GM15510 (cell line): ENCODE data around the gene PSD4.

Experiments used
- POLR2A ChIP-seq: IDR thresholded peaks from 3 replicates; pipeline ENCODE4 v1.6.1; 2011; ENCODE audit warnings: borderline replicate concordance; ENCODE audit not compliant: insufficient read length; ENCODE audit errors: extremely low read depth

PSD4 gene

DNA sequence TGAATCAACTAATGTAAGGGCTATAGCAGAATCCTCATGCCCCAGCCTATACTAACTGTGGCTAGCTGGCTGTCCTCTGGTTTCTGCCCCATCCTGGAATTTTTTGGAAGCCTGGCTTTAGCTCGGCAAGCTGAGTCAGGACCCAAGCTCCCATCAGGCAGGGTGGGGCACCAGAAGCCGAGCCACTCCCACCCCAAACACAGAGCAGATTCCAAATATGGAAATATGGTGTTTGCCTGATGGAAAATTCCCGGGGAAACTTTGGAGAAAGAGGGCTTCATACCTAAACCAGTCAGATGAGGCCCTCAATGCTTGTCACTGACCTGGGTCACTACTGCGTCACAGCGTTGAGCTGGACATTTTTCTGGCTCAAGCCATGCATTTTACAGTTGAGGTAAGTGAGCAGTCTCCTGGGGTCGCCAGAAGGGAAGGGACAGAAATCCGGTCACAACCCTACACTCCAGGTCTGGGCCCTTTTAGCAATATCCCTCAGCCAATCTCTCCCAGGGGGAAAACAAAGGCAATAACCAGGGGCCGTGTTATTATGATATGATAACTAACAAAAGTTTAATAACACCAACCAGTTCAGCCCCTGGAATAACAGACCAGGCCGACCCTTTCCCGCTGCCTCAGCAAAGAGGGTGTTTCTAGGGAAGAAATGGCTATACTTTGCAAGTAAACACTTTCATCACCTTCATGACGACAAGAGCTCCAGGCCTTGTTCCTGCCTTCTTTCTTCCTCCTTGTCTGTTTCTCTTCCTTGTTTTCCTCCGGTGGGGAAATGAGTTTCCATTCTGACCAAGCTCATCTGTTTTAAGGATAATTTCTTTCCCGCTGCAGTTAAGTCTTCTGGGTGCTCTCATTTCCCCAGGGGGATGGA lies 37.7 kb downstream of the PSD4 start:
- TF ChIP-seq POLR2A = no peak

DNA sequence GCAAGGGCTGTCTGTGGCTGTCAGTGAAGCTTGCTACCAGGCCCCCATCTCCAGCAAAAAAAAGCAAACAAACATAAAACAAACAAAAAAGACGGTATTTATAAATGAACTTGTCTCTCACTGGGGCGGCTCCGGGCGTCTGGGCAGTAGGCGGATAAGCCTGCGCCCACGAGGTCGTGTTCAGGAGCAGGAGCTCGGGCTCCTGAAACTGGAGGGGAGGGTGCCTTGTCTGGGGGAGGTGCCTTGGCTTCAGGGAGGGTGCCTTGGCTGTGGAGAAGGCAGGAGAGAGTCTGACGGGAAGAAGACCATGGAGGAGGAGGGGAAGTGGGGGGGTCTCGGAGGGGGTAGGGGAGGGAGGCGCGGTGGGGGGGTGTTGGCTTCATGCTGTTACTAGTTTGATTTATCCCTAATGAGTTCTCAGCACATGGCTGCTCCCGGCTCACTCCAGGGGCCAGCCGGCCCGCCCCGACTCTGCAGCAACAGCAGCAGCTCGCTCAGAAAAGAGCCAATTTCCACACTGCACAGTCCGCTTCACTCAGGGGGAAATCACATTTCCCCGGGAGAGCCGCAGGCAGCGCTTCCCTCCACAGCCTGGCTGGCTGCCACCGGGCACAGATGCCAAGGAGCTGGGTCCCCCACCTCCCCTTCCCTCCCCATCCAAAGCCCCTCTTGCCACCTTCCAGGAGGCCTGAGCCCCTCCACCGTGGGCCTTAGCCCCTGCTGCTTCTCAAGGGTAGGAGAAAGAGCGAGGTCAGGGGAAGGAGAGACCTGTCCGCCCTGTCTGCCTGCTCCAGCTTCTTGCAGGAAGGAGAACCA lies 38.7 kb downstream of the PSD4 start:
- no peak for TF ChIP-seq POLR2A

DNA sequence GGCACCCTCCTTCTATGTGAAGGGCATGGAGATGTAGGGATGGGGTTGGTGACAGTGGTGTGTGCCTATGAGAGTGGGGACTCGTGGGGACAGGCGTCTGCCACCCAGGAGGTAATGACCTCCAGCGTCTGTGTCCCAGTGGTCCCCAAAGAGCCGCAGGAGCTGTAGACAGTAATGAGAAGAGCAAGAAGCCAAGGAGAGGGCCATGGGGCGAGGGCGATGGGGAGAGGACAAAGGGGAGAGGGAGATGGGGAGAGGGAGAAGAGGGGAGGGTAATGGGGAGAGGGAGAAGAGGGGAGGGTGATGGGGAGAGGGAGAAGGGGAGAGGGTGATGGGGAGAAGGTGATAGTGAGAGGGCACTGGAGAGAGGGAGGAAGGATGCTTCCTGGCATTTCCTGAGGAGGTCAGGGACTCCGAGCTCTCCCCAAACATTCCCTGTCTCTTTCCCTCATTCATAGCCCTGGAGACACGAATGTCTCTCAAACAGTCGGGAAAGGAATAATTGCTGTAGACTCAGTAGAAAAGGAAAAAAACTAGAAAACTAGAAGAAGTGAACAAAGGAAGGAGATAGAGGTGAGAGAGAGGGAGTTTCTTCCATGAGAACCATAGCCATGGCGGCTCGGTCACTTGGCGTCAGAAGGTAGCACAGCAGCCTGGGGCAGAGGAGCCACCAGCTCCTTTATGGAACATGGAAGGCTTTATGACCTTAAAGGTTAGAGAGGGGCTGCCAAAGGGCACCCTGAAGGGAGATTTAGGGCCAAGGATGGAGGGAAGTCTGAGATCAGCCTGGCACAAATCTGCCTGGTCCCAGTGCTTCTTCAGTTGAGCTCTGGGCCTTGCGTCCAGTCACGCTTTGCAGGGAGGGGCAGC lies 39.5 kb downstream of the PSD4 start:
- TF ChIP-seq POLR2A = no peak

DNA sequence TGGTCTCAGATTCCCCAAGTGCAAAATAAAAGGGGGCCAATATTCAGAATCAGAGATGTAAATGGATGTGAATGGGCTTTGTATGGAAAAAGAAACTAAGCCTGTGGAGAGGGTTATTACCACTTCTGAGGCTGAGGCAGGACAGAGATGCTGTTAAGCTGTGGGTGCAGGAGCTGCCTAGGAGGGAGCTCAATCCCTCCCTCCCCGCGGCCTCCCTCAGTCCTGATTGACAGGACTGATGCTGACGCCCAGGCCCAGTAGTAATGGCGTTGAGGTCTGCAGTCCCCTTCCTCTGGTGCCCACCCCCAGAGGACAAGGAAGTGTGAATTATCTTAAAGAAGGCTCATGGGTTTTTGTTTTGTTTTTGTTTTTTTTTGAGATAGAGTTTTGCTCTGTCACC lies 40.4 kb downstream of the PSD4 start:
- TF ChIP-seq POLR2A = no peak

DNA sequence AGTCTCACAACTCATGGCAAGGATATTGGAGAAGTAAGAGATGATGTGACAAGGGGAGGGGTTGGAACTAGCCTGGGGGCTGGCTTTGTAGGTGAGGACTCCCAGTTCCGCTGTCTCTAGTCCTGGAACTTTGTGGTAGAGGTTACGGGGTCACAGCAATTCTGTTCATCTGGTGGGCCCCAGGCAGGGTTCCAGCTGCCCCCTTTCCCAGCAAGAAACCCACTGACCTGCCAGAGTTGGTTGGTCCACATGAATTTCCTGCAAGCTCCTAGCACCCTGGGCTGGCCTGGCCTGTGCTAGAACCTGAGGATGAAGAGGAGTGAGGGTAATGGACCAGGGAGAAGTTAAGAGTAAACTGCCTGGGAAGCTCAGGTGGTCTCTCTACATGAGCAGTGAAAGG lies 41.3 kb downstream of the PSD4 start:
- no peak for TF ChIP-seq POLR2A

DNA sequence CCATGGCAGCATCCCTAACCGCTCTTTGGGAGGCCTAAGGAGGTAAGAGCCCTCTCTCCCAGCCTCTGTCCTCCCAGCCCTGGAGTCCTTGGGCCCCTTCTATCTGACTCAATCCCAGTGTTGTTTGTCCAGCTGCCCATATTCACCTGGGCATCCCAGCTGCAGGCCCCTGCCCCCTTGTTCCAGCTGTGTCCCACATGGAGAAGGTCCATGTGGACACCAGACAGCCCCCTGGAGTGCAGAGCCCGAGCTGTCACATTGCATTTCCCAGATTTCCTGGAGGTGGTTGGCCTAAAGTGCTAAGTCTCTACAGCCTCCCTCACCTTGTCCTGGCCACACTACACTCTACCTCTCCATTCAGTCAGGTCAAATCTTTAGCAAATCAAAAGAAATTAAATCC lies 42.5 kb downstream of the PSD4 start:
- TF ChIP-seq POLR2A = no peak

DNA sequence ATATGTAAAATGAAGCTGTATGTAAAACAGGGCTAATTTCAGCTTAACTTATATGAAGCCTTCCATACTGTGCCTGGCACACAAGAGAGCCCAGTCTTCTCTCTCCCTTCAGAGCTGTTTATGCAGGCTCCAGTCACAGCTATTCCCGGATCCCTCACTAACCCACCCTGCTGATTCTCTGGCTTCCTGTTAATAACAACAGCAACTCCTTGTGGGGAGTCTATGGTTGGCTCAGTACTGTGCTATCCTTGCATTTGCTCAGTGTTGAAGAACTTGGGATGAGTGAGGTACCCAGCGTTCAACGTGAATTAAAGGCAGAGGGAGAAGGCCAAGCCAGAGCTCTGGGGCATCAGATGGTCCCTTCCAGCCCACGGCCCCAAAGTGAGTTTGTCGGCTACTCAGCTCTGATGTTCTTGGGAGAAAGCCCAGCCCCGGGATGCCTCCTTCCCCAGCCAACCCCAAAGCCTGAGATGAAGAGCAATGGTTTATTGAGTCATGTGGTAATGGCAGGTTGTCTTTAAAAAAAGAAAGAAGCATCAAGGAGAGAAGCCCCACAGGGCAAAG lies 43.2 kb downstream of the PSD4 start:
- no peak for TF ChIP-seq POLR2A

DNA sequence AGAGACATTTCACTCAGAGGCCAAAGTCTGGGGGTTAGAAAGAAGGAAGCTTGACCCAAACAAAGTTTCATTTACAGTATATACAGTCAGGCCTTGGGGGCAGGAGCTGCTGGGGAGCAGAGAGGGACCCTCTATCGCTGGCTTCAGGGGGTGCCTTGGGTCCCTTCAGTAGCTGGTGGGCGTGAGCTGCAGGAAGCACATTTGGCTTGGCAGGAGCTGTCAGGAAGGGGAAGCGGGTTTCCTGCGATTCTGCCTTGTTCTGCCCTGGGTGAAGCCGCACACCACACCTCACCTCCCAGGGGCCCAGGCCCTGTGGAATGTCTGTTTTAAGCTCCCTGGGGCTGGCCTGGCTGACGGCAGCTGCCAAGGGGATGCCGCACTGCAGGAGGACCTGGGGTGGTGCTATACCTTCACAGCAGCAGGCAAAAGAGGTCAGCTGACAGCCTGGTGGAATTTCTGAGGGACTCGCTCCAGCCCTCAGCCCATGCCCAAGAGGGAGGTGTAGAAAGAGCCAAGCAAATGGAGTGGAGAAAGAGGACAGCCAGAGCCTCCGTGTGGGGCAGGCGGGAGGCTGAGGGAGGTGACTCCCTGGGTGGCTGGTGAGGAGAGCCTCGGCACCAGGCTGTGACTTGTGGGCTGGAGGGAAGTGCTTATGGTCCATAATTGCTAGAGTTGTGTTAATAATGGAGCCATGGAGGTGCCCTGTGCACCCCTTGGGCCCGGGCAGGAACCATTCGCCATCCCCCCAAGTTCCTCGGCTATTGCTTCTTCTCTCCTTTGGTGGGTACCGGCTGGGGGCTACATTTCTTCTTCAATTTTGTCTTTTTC lies 43.9 kb downstream of the PSD4 start:
- no peak for TF ChIP-seq POLR2A

DNA sequence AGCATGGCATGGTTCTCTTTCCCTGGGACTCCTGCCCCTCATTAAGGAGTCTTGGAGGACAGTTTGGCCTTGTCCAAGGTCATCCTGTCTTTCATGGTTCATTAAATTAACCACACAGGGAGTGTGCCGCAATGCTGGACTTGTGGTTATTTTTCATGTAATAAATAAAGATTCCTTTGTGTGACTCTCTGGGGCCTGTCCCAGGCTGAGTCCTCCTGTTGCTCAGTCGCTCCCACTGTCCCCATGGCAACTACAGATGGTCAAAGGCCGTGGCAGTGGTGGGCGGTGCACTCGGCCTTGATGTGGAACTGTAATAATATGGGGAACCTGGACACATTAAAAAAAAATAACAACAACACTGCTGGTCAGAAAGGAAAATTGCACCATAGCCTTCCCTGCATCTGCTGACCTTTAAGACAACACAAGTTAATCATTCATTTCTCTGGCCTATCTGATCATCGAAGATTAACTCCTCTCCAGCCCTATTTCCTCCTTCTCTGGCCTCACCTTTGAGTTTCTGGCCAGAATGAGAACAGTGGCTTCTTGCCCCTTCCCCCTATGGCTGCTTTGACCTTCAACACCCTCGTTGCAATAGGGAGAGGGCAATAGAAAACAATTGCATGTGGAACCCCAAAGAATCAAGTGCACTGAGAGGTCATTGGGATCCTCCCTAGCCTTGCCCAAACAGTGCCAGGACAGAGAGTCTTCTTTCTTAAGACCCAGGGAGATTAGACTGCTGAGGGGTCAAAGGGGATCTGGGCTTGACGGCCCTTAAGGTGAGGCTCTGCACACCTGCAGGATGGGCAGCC lies 44.7 kb downstream of the PSD4 start:
- no peak for TF ChIP-seq POLR2A

DNA sequence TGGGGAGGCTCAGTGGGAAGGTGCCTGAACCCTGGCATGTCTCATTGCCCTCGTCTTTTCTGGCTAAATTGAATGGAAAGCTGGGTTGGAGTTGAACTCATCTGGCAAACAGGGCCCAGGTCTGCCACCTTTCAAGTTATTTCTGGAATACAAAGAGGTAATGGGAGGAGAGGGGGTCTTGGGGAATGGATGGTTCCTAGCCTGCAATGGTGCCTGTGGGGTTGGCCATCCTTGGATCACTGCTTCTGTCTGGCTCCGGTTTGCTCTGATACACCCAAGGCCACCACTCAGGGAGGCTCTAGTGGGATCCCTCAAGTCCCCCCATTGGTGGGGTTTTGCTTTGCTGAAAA lies 45.3 kb downstream of the PSD4 start:
- no peak for TF ChIP-seq POLR2A

DNA sequence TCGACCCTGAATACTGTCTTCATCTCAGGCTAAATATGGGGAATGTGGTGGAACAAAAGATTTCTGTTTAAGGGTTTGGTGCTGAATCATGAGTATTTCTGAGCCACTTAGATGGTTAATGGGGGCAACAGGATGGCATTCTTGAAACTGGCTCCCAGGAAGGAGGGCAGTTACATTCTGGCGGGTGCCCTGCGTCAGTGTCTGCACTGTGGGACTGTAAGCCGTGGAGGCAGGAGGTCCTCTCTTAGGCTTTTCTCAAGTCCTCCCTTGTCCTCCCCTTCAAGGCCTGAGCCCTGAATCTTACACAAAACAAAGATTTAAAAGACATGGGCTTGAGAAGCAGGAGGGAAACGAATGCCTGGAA lies 45.7 kb downstream of the PSD4 start:
- no peak for TF ChIP-seq POLR2A

DNA sequence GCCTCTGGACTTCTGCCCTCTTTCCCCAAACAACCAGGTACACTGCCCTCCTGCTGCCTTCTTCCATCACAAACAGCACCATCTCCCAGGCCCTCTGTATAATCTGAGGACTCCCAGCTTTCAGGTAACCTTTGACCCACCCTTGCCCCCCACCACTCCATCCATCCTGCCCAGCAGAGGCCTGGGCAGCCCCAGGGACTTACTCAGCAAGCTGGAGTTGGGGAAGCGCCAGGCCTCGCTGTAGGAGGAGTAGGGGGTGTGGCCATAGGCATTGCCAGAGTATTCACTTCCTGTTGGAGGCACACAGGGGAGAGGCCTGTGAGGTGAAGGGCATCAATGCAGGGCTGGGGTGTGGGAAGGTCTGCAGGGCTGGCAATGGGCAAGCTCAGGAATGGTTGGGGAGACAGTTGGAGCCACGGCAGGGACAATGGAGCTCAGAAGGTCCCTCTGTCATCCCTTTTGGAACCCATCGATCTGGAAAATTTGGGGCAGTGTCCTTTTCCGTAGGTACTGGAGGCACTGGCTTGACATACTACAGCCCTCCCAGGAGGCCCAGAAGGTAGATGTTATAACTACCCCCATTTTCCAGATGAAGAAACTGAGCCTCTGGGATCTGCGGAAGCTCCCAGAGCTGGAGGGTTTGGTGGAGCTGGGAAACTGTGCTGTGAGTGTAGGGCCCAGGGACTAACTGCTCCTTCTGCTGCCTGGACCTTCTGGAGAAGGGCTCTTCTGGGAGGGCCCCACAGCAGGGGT lies 46.3 kb downstream of the PSD4 start:
- no peak for TF ChIP-seq POLR2A
